ENCODE measurements around the gene EMP1. TPM values are rescaled to one million over a fixed set of nuclear protein-coding genes. Genes with fewer than 3 reads are reported as not detected.
A peak's percentile ranks its signal among the peaks of the same experiment; 100 is the strongest.

The EMP1 gene
- total and polyA plus RNA-seq, 2 experiments from 2014 or later = 0.07 to 0.39 TPM

DNA sequence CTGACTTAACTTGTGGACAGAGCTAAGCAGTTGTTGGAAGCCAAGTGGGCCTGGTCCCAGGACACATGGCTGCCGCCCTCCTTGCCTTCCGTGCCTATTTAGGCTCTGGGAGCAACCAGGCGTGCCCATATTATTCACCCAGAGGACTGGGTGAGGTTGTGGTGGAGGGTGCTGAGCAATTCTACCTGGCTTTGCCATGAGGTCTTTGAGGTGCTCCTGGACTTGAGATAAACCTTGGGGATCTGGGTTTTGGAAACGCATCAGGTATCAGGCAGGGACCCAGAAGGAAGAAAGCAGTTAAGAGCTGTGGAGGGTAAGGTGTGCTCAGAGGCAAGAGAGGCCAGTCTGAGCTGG lies 60.1 kb downstream of the EMP1 start:
- H3K4me3 Mint-ChIP-seq = no peak overlapping the region
- Histone ChIP-seq H3K4me1 (ENCODE audit: insufficient read depth) (peaks cover 44% of the 10 kb centered on the region), H3K36me3 (ENCODE audit: insufficient read depth) (no peaks in the 10 kb centered on the region), H4K20me1 (replicated peaks; ENCODE audit: insufficient read depth) (no peaks in the 10 kb centered on the region), H3K4me3 (no peak overlapping the region), H3F3A (replicated peaks; ENCODE audit: low read depth) (no peaks in the 10 kb centered on the region; the same call in 1 of the 2 replicates), H3K27ac (ENCODE audit: low read depth) (peak overlapping the region; percentile 86), H3K79me2 (replicated peaks; ENCODE audit: insufficient read depth) (no peaks in the 10 kb centered on the region), H2AFZ (peak overlapping the region; percentile 76; the same call in 1 of the 2 replicates), H3K27me3 (ENCODE audit: insufficient read depth) (no peaks in the 10 kb centered on the region), H3K4me2 (peak overlapping the region; percentile 1), H3K9me2 (ENCODE audit: insufficient read depth) (0 out of 2 replicates have a peak, but pooled peaks cover 4% of the 10 kb centered on the region)
- ATAC-seq (no peak), DNase-seq (ENCODE audit: low spot score) (no peak)
- no peak overlapping the region; the same call in none of the 2 replicates for H3K27ac Mint-ChIP-seq
- peaks cover 5% of the 10 kb centered on the region for H3K27me3 Mint-ChIP-seq (ENCODE audit: insufficient read depth, low read depth, poor library complexity)
- TF ChIP-seq NANOG (IDR thresholded peaks at IDR 0.05; ENCODE audit: borderline replicate concordance) = no peak
- TF ChIP-seq, protein P1, sequence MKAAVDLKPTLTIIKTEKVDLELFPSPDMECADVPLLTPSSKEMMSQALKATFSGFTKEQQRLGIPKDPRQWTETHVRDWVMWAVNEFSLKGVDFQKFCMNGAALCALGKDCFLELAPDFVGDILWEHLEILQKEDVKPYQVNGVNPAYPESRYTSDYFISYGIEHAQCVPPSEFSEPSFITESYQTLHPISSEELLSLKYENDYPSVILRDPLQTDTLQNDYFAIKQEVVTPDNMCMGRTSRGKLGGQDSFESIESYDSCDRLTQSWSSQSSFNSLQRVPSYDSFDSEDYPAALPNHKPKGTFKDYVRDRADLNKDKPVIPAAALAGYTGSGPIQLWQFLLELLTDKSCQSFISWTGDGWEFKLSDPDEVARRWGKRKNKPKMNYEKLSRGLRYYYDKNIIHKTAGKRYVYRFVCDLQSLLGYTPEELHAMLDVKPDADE (IDR thresholded peaks at IDR 0.05) = no peak
- no peak for TF ChIP-seq EZH2phosphoT487 (IDR thresholded peaks at IDR 0.05; ENCODE audit: unreplicated experiment)
- no peak for TF ChIP-seq ZNF331 (CRISPR knock-in tag; IDR thresholded peaks at IDR 0.05; ENCODE audit: low read depth)
- TF ChIP-seq POLR2AphosphoS5 (IDR thresholded peaks at IDR 0.05; ENCODE audit: low read depth) = no peak
- TF ChIP-seq CREB1 (CRISPR knock-in tag; IDR thresholded peaks at IDR 0.05; ENCODE audit: low read depth) = no peak
- TF ChIP-seq ZNF114 (CRISPR knock-in tag; IDR thresholded peaks at IDR 0.05) = no peak
- no peak for TF ChIP-seq EZH2 (IDR thresholded peaks at IDR 0.05; ENCODE audit: low read depth, unreplicated experiment)
- TF ChIP-seq, protein P2, sequence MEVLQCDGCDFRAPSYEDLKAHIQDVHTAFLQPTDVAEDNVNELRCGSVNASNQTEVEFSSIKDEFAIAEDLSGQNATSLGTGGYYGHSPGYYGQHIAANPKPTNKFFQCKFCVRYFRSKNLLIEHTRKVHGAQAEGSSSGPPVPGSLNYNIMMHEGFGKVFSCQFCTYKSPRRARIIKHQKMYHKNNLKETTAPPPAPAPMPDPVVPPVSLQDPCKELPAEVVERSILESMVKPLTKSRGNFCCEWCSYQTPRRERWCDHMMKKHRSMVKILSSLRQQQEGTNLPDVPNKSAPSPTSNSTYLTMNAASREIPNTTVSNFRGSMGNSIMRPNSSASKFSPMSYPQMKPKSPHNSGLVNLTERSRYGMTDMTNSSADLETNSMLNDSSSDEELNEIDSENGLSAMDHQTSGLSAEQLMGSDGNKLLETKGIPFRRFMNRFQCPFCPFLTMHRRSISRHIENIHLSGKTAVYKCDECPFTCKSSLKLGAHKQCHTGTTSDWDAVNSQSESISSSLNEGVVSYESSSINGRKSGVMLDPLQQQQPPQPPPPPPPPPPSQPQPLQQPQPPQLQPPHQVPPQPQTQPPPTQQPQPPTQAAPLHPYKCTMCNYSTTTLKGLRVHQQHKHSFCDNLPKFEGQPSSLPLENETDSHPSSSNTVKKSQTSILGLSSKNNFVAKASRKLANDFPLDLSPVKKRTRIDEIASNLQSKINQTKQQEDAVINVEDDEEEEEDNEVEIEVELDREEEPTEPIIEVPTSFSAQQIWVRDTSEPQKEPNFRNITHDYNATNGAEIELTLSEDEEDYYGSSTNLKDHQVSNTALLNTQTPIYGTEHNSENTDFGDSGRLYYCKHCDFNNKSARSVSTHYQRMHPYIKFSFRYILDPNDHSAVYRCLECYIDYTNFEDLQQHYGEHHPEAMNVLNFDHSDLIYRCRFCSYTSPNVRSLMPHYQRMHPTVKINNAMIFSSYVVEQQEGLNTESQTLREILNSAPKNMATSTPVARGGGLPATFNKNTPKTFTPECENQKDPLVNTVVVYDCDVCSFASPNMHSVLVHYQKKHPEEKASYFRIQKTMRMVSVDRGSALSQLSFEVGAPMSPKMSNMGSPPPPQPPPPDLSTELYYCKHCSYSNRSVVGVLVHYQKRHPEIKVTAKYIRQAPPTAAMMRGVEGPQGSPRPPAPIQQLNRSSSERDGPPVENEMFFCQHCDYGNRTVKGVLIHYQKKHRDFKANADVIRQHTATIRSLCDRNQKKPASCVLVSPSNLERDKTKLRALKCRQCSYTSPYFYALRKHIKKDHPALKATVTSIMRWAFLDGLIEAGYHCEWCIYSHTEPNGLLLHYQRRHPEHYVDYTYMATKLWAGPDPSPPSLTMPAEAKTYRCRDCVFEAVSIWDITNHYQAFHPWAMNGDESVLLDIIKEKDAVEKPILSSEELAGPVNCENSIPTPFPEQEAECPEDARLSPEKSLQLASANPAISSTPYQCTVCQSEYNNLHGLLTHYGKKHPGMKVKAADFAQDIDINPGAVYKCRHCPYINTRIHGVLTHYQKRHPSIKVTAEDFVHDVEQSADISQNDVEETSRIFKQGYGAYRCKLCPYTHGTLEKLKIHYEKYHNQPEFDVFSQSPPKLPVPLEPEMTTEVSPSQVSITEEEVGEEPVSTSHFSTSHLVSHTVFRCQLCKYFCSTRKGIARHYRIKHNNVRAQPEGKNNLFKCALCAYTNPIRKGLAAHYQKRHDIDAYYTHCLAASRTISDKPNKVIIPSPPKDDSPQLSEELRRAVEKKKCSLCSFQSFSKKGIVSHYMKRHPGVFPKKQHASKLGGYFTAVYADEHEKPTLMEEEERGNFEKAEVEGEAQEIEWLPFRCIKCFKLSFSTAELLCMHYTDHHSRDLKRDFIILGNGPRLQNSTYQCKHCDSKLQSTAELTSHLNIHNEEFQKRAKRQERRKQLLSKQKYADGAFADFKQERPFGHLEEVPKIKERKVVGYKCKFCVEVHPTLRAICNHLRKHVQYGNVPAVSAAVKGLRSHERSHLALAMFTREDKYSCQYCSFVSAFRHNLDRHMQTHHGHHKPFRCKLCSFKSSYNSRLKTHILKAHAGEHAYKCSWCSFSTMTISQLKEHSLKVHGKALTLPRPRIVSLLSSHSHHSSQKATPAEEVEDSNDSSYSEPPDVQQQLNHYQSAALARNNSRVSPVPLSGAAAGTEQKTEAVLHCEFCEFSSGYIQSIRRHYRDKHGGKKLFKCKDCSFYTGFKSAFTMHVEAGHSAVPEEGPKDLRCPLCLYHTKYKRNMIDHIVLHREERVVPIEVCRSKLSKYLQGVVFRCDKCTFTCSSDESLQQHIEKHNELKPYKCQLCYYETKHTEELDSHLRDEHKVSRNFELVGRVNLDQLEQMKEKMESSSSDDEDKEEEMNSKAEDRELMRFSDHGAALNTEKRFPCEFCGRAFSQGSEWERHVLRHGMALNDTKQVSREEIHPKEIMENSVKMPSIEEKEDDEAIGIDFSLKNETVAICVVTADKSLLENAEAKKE (CRISPR knock-in tag; IDR thresholded peaks at IDR 0.05) = no peak
- TF ChIP-seq, protein P3, sequence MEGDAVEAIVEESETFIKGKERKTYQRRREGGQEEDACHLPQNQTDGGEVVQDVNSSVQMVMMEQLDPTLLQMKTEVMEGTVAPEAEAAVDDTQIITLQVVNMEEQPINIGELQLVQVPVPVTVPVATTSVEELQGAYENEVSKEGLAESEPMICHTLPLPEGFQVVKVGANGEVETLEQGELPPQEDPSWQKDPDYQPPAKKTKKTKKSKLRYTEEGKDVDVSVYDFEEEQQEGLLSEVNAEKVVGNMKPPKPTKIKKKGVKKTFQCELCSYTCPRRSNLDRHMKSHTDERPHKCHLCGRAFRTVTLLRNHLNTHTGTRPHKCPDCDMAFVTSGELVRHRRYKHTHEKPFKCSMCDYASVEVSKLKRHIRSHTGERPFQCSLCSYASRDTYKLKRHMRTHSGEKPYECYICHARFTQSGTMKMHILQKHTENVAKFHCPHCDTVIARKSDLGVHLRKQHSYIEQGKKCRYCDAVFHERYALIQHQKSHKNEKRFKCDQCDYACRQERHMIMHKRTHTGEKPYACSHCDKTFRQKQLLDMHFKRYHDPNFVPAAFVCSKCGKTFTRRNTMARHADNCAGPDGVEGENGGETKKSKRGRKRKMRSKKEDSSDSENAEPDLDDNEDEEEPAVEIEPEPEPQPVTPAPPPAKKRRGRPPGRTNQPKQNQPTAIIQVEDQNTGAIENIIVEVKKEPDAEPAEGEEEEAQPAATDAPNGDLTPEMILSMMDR (conservative IDR thresholded peaks at IDR 0.05; ENCODE audit: low read depth in 2 of 2) = no peak
- TF ChIP-seq STAT1 (IDR thresholded peaks at IDR 0.05; ENCODE audit: unreplicated experiment) = no peak
- TF ChIP-seq, protein P4, sequence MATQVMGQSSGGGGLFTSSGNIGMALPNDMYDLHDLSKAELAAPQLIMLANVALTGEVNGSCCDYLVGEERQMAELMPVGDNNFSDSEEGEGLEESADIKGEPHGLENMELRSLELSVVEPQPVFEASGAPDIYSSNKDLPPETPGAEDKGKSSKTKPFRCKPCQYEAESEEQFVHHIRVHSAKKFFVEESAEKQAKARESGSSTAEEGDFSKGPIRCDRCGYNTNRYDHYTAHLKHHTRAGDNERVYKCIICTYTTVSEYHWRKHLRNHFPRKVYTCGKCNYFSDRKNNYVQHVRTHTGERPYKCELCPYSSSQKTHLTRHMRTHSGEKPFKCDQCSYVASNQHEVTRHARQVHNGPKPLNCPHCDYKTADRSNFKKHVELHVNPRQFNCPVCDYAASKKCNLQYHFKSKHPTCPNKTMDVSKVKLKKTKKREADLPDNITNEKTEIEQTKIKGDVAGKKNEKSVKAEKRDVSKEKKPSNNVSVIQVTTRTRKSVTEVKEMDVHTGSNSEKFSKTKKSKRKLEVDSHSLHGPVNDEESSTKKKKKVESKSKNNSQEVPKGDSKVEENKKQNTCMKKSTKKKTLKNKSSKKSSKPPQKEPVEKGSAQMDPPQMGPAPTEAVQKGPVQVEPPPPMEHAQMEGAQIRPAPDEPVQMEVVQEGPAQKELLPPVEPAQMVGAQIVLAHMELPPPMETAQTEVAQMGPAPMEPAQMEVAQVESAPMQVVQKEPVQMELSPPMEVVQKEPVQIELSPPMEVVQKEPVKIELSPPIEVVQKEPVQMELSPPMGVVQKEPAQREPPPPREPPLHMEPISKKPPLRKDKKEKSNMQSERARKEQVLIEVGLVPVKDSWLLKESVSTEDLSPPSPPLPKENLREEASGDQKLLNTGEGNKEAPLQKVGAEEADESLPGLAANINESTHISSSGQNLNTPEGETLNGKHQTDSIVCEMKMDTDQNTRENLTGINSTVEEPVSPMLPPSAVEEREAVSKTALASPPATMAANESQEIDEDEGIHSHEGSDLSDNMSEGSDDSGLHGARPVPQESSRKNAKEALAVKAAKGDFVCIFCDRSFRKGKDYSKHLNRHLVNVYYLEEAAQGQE (IDR thresholded peaks at IDR 0.05; ENCODE audit: unreplicated experiment) = no peak
- TF ChIP-seq JUNB (IDR thresholded peaks at IDR 0.05; ENCODE audit: unreplicated experiment) = no peak
- H3K9me3 Mint-ChIP-seq = no peaks in the 10 kb centered on the region; the same call in 2 of the 3 replicates
- peaks cover 45% of the 10 kb centered on the region for H3K4me1 Mint-ChIP-seq
- H3K36me3 Mint-ChIP-seq (ENCODE audit: low read depth) = no peaks in the 10 kb centered on the region

Measured in GM23338 (cell line).